SK-N-SH treated with all-trans-retinoic acid at 6 μM for 48 hours (cell line): ENCODE data around the gene C14orf119.

Source experiments
- ATAC-seq: fragments of 200-7000 bp; cut with Tn5 transposase; 3 replicates; pipeline ENCODE4 v1.9.1; 2020; ENCODE audit warnings: mild to moderate bottlenecking, moderate library complexity
- ARNTL ChIP-seq: fragments of 450-650 bp; formaldehyde crosslinking; IDR thresholded peaks from 2 replicates; pipeline ENCODE4 v1.5.0; 2020; ENCODE audit warnings: low read depth, mild to moderate bottlenecking, moderate library complexity, borderline replicate concordance
- BACH2 ChIP-seq: fragments of 250-450 bp; sonication (Bioruptor Pico); IDR thresholded peaks from 2 replicates; pipeline ENCODE4 v1.9.0; 2021; ENCODE audit warnings: mild to moderate bottlenecking, borderline replicate concordance
- ISL1 ChIP-seq: fragments of 250-450 bp; sonication (Bioruptor Pico); IDR thresholded peaks from 2 replicates; pipeline ENCODE4 v2.1.2; 2022; ENCODE audit warnings: mild to moderate bottlenecking, moderate library complexity
- OSR1 ChIP-seq: fragments of 250-450 bp; sonication (Bioruptor Pico); IDR thresholded peaks from 2 replicates; pipeline ENCODE4 v1.8.0; 2022; ENCODE audit warnings: moderate library complexity, mild to moderate bottlenecking, inconsistent platforms
- PPARA ChIP-seq: fragments of 250-450 bp; sonication (Bioruptor Pico); IDR thresholded peaks from 2 replicates; pipeline ENCODE4 v1.5.0; 2020; ENCODE audit warnings: mild to moderate bottlenecking, borderline replicate concordance
- RARB ChIP-seq: fragments of 250-450 bp; sonication (Bioruptor Pico); IDR thresholded peaks from 2 replicates; pipeline ENCODE4 v1.8.0; 2021; ENCODE audit warnings: mild to moderate bottlenecking, moderate library complexity
- TCF4 ChIP-seq: fragments of 250-450 bp; sonication (Bioruptor Pico); IDR thresholded peaks from 2 replicates; pipeline ENCODE4 v1.8.0; 2021; ENCODE audit warnings: mild to moderate bottlenecking, moderate library complexity, borderline replicate concordance
- TOX ChIP-seq: fragments of 250-450 bp; sonication (Bioruptor Pico); IDR thresholded peaks from 2 replicates; pipeline ENCODE4 v1.8.0; 2021; ENCODE audit warnings: mild to moderate bottlenecking, moderate library complexity, borderline replicate concordance
- ZC3H10 ChIP-seq: fragments of 250-450 bp; sonication (Bioruptor Pico); IDR thresholded peaks from 2 replicates; pipeline ENCODE4 v1.5.1; 2021; ENCODE audit warnings: mild to moderate bottlenecking, moderate library complexity
- ZFP3 ChIP-seq: fragments of 250-450 bp; sonication (Bioruptor Pico); IDR thresholded peaks from 2 replicates; pipeline ENCODE4 v1.5.0; 2020; ENCODE audit warnings: mild to moderate bottlenecking, moderate library complexity
- ZFP30 ChIP-seq: fragments of 450-650 bp; formaldehyde crosslinking; IDR thresholded peaks from 2 replicates; pipeline ENCODE4 v1.5.0; 2022; ENCODE audit warnings: mild to moderate bottlenecking, moderate library complexity
- ZNF565 ChIP-seq: fragments of 450-650 bp; formaldehyde crosslinking; conservative IDR thresholded peaks from 2 replicates; pipeline ENCODE4 v1.5.0; 2020; ENCODE audit warnings: low read depth, mild to moderate bottlenecking, moderate library complexity
- ZNF70 ChIP-seq: fragments of 450-650 bp; formaldehyde crosslinking; IDR thresholded peaks from 2 replicates; pipeline ENCODE4 v1.5.0; 2020; ENCODE audit warnings: mild to moderate bottlenecking, moderate library complexity
- TF ChIP-seq, protein P1 (sequence below): fragments of 250-450 bp; sonication (Bioruptor Pico); IDR thresholded peaks from 2 replicates; pipeline ENCODE4 v1.8.0; 2021; ENCODE audit warnings: low read depth, mild to moderate bottlenecking, moderate library complexity, borderline replicate concordance
- TF ChIP-seq, protein P2 (sequence below): fragments of 250-450 bp; sonication (Bioruptor Pico); IDR thresholded peaks from 2 replicates; pipeline ENCODE4 v1.5.1; 2020; ENCODE audit warnings: low read depth, mild to moderate bottlenecking, moderate library complexity
- TF ChIP-seq, protein P3 (sequence below): fragments of 250-450 bp; sonication (Bioruptor Pico); IDR thresholded peaks from 2 replicates; pipeline ENCODE4 v1.8.0; 2020; ENCODE audit warnings: mild to moderate bottlenecking, moderate library complexity, borderline replicate concordance

C14orf119 gene

DNA sequence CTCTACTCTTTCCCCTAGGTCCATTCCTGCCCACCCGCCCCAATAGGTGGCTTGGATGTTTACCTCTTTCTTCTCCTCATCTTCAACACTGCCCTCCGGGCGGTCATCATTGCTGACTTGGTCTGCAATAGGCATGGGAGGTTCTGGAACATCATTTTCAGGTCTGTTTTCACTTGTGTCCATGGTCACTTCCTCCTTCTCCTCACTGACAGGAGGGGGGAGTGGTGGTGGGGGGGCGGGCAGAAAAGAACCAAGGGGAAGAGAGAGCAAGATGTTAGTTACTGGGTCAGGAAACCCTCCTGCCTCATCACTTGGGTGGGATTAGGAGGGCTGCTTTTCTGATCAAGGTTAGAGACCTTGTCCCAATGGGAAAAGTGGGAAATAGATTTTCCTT, 25.9 kb upstream of the C14orf119 start (continued):
- TF ChIP-seq, protein P1, sequence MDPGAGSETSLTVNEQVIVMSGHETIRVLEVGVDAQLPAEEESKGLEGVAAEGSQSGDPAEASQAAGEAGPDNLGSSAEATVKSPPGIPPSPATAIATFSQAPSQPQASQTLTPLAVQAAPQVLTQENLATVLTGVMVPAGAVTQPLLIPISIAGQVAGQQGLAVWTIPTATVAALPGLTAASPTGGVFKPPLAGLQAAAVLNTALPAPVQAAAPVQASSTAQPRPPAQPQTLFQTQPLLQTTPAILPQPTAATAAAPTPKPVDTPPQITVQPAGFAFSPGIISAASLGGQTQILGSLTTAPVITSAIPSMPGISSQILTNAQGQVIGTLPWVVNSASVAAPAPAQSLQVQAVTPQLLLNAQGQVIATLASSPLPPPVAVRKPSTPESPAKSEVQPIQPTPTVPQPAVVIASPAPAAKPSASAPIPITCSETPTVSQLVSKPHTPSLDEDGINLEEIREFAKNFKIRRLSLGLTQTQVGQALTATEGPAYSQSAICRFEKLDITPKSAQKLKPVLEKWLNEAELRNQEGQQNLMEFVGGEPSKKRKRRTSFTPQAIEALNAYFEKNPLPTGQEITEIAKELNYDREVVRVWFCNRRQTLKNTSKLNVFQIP, result no peak
- TF ChIP-seq ZFP30 (CRISPR knock-in tag) (no peak), ZNF565 (CRISPR knock-in tag) (no peak)

DNA sequence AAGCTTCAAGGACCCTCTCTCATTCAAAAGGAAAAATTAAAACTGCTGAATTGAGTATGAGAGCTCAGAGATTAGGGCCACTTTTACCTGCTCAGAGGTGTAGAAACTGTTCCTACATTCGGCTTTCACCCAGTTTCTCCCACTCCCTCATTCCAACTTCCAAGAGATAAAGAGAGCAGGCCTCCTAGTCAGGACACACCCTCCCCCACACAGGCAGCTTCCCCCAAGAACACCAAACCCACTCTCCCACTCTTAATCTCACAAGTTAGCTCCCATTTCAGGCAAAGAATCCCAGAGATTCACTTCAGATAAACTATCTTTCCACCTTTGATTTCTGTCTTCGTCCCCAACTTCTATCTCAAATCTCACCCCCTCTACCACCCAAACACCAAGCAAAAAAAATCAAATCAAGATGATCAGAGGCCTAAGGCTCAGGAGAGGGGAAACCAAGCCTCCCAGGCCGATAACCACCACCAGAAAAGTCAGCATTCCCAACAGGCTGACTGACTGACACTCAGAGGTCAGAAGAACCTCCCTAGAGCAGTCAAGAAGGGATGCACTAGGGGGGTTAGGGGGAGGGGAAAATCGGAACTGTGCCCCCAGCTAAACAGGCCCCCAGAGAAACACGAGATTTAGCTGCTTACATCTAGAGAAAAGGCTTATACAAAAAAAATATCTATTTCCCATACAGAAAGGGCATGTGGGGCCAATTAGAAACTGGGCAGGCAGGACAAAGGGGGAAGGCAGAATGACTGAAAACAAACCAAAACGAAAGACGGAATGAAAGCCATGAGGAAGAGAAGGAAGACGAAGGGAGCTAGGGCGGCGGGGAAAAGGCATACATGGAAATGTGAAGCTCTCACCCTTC, 24.8 kb upstream of the C14orf119 start:
- no peak for TF ChIP-seq PPARA
- TF ChIP-seq OSR1 (CRISPR knock-in tag), result no peak
- TF ChIP-seq ZC3H10 (CRISPR knock-in tag), result no peak
- TF ChIP-seq TOX (CRISPR knock-in tag), result no peak
- no peak for TF ChIP-seq RARB (CRISPR knock-in tag)
- TF ChIP-seq ARNTL (CRISPR knock-in tag), result no peak
- TF ChIP-seq, protein P2, sequence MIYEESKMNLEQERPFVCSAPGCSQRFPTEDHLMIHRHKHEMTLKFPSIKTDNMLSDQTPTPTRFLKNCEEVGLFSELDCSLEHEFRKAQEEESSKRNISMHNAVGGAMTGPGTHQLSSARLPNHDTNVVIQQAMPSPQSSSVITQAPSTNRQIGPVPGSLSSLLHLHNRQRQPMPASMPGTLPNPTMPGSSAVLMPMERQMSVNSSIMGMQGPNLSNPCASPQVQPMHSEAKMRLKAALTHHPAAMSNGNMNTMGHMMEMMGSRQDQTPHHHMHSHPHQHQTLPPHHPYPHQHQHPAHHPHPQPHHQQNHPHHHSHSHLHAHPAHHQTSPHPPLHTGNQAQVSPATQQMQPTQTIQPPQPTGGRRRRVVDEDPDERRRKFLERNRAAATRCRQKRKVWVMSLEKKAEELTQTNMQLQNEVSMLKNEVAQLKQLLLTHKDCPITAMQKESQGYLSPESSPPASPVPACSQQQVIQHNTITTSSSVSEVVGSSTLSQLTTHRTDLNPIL (CRISPR knock-in tag), result no peak
- no peak for TF ChIP-seq TCF4 (CRISPR knock-in tag)
- TF ChIP-seq, protein P1, result no peak
- no peak for TF ChIP-seq ZFP30 (CRISPR knock-in tag)
- ATAC-seq, result no peak

DNA sequence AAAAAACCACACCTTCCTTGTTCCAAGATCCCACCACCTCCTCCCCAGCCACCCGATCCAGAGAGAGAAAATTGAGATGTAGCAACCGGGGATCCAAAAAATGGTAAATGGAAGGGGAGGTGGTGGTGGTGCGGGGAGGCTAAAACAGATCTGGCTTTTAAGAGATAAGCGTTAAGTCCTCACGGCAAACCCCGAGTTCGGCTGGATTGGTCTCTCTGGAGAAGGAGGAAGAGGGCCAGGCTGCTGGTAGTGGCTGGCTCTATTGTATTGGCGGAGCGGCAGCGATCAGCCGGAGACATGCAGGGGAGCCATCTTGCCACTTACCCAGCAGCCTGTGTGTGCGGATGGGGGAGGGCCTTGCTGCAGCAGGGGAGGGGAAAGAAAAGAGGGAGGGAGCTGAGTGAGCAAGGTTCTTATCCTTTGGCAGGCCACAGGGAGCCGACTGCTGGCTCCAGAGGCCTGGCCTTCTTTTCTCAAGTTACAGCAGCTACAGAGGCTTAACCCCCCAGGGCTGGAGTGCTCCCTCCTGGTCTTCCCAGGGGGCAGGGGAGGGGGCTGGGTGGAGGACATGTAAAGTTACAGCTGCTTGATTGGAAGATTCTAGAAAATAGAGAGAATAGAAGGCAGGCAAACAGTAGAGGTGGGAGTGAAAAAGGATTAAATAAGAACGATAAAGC, 23.9 kb upstream of the C14orf119 start:
- peak; percentile 78 for TF ChIP-seq ZNF565 (CRISPR knock-in tag)
- TF ChIP-seq ZFP3, result no peak
- TF ChIP-seq, all 23 proteins: peak for 1
- ATAC-seq, result peak; percentile 96

DNA sequence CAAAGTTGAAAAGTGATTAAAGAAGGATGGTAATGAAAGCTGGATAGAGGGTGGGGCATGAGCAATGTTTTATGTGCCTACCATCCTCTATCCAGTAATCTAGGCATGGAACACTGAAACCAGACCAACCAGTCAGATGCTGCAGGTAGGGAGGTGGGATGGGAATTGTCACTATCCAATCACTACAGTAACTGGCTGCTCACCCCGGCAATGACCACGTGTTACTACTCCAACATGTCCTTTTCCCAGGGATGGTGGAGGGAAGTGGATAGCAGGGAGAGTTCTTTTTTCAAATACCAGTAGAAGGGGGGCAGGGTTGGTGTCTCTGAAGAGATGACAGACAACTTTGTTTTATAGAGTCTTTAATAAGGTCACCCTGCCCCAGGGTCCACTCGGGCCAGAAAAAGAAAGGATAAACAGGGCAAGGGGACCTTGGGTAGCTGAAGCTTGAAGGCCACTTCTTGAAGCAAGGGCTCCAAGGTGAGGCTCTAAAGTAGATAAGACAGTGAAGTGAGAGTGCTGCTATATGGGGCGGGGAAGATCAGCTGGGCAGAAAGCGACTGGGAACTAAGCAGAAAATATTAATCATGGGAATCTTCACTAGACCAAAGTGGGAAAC, 23.3 kb upstream of the C14orf119 start:
- peak; percentile 10 for ATAC-seq
- TF ChIP-seq, protein P3, sequence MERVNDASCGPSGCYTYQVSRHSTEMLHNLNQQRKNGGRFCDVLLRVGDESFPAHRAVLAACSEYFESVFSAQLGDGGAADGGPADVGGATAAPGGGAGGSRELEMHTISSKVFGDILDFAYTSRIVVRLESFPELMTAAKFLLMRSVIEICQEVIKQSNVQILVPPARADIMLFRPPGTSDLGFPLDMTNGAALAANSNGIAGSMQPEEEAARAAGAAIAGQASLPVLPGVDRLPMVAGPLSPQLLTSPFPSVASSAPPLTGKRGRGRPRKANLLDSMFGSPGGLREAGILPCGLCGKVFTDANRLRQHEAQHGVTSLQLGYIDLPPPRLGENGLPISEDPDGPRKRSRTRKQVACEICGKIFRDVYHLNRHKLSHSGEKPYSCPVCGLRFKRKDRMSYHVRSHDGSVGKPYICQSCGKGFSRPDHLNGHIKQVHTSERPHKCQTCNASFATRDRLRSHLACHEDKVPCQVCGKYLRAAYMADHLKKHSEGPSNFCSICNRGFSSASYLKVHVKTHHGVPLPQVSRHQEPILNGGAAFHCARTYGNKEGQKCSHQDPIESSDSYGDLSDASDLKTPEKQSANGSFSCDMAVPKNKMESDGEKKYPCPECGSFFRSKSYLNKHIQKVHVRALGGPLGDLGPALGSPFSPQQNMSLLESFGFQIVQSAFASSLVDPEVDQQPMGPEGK (CRISPR knock-in tag), result no peak
- TF ChIP-seq ZFP3 (no peak), ISL1 (CRISPR knock-in tag) (no peak), BACH2 (no peak), ZNF70 (CRISPR knock-in tag) (no peak), PPARA (no peak)
- TF ChIP-seq, protein P1, result no peak
